Midbrain (tissue), 1 donor: ENCODE measurements around the gene ZNF587.
"Not testable (repeated sequence)": the region's sequence is repeated elsewhere in the genome, so short reads cannot be mapped to it uniquely, and the experiment has no call there.

Experiments used
- DNase-seq: peaks from one replicate; lab custom pipeline; 2025; lab: John Stamatoyannopoulos, UW

Gene ZNF587

GRCh38 chr19:57823155-57823554 is 26.5 kb upstream of the ZNF587 start:
- not testable (repeated sequence) for DNase-seq

GRCh38 chr19:57823608-57824007 is 26.1 kb upstream of the ZNF587 start:
- not testable (repeated sequence) for DNase-seq

GRCh38 chr19:57825511-57825910 is 24.1 kb upstream of the ZNF587 start:
- no peak for DNase-seq

GRCh38 chr19:57829316-57829715 is 20.3 kb upstream of the ZNF587 start:
- no peak for DNase-seq

GRCh38 chr19:57830071-57830602 is 19.5 kb upstream of the ZNF587 start, which contains the start of gene ZNF587B:
Gene ZNF587B (plus strand): TSS chr19:57830299. CDS start chr19:57830529, 230 bp downstream.
- DNase-seq: peak; percentile 73

- DNase-seq: not testable (repeated sequence)
Measured at GRCh38 chr19:57836991-57837390, 12.7 kb upstream of the ZNF587 start.

GRCh38 chr19:57838622-57839191 is 11.0 kb upstream of the ZNF587 start:
- not testable (repeated sequence) for DNase-seq

GRCh38 chr19:57841122-57841763 is 8.4 kb upstream of the ZNF587 start:
- no peak for DNase-seq

- not testable (repeated sequence) for DNase-seq
Measured at GRCh38 chr19:57847164-57847563, 2.5 kb upstream of the ZNF587 start.

GRCh38 chr19:57849162-57849665 is 445 bp upstream of the ZNF587 start:
- DNase-seq: not testable (repeated sequence)

- DNase-seq: no peak
Measured at GRCh38 chr19:57850553-57851017, 926 bp downstream of the ZNF587 start.

GRCh38 chr19:57851812-57852603 is 2.3 kb downstream of the ZNF587 start:
- not testable (repeated sequence) for DNase-seq

- not testable (repeated sequence) for DNase-seq
Measured at GRCh38 chr19:57854117-57854516, 4.5 kb downstream of the ZNF587 start.

GRCh38 chr19:57862351-57862750 is 12.7 kb downstream of the ZNF587 start:
- not testable (repeated sequence) for DNase-seq

GRCh38 chr19:57867868-57868492 is 18.3 kb downstream of the ZNF587 start:
- DNase-seq: no peak

- DNase-seq: not testable (repeated sequence)
Measured at GRCh38 chr19:57869655-57870054, 20.0 kb downstream of the ZNF587 start.

- DNase-seq: no peak
Measured at GRCh38 chr19:57870225-57870624, 20.6 kb downstream of the ZNF587 start.

- no peak for DNase-seq
Measured at GRCh38 chr19:57872450-57872849, 22.8 kb downstream of the ZNF587 start.

- DNase-seq: not testable (repeated sequence)
Measured at GRCh38 chr19:57873883-57874799, 24.5 kb downstream of the ZNF587 start.

GRCh38 chr19:57886046-57886445 is 36.4 kb downstream of the ZNF587 start:
- DNase-seq: no peak
